NCI-H1694 treated with DMSO at 0.1 percent for 48 hours (cell line): Measurements from ENCODE around the gene TAOK2.
"Not testable (repeated sequence)": the region's sequence is repeated elsewhere in the genome, so short reads cannot be mapped to it uniquely, and the experiment has no call there.

ENCODE experiments used
- DNase-seq: peaks from one replicate; lab custom pipeline; 2025; lab: John Stamatoyannopoulos, UW

Gene TAOK2

DNA sequence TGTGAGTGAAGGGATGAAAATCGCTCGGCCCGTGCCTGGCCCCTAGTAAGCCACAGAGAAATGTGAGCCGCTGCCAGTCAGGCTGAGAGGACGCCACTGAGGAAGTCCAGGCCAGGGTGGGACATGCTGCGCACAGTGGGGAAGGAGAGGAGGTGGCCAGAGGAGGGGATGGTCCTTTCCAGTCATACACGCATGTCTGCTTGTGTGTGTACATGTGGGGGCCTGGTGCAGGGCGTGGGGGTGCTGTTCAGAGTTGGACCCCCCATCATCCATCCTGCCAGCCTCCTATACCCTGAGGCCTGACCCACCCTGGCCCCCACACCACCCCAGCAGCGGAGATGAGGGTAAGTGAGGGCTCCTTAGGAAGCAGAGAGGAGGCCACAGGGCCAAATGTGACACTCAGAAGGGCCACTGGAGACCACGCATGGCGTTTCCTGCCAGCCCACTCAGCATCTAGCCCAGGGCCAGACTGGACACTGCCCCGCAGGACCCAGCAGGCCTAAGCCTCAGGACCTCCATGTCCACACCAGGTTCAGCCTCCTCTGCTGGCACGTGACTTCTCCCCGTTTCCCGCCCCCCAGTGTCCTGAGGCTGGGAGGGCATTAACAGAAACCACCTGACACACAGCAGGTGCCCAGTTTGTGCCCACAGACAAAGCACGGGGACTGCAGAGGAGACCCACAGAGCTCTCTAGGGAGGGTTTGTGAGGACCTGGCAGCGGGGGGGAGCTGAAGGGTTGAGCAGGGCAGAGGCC is 30.2 kb downstream of the TAOK2 start:
- DNase-seq: no peak

DNA sequence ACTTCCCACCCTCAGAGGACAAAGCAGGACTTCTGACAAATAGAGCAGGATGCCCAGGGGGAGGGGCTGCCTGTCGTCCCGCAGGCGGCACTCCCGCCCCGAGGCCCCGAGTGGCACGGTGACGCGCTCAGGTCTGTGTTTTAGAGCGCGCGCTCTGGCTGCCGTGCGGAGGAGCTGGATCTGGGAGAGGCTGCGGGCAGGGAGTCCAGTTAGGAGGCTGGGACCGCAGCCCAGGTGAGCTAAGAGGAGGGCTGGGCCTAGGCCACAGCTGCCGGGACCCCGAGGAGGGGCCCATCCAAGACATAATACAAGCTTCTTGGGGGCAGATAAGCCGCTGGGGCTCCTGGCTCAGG is 30.7 kb downstream of the TAOK2 start:
- no peak for DNase-seq

DNA sequence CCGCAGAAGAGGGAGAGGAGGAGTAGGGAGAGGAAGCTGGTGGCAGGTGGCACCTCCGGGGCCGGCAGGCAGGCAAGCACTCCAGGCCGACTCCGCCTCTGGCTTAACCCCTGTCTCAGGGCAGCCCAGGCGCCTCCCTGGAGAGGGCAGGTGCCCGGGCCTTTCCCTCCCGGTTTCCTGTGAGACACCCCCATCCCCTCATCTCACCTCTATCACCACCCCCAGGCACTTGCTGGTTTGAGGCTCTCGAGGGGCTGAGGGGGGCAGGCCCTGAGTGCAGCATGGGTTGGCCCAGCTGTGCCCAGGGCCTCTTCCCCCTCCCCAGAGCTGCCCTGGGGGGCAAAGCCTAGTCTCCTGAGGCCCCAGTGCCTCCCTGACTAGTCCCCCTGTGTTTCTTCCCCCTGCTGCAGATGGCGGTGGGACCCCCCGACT is 31.2 kb downstream of the TAOK2 start:
- no peak for DNase-seq

DNA sequence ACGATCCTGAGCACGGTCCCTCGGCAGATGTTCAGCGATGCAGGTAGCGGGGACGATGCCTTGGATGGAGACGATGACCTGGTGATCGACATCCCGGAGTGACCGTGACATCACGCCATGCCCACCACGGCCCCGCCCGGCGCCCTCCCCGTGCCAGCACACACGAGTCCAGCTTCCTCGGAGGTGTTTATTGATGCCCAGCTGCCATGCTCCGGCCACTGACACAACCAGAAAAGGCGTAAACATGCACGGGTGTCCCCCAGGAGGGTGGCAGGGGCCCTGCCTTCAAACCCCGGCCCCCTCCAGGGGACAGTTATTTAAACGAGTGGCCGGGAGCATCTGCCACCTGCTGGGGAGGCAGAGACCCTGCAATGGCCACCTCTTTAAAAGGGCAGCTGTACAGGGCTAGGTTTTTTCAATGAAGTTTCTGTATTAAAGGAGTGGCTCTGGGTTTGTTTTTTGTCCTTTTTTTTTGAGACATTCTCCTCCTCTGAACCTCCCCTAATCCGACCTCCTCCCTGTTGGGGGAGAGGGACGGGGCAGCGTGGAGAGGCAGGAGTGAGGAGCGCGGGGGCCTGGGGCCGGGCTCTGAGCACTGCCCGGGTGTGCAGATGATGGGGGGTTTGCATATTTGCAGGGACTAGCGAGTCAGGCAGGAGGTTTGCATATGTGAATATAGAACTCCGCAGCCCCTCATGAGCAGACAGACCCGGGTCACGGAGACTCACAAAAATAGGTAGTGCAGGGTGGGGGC is 31.9 kb downstream of the TAOK2 start:
- DNase-seq: no peak

DNA sequence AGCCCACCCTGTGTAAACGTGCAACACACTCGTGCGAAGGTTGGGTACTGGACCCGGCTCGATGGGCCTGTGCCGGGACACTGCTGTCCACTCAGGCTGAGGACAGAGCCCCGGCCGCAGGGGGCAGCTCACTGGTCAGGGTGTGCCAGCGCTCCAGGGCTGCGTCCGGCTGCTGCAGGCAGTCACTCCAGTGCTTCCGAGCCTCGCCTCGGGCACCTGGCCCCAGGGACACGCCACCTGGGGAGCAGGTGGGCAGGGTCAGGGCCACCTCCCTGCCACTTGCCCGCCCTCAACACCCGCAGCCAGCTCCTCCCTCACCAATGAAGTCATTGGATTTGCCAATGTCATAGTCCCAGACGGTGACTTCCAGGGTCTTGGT is 32.4 kb downstream of the TAOK2 start:
- no peak for DNase-seq

DNA sequence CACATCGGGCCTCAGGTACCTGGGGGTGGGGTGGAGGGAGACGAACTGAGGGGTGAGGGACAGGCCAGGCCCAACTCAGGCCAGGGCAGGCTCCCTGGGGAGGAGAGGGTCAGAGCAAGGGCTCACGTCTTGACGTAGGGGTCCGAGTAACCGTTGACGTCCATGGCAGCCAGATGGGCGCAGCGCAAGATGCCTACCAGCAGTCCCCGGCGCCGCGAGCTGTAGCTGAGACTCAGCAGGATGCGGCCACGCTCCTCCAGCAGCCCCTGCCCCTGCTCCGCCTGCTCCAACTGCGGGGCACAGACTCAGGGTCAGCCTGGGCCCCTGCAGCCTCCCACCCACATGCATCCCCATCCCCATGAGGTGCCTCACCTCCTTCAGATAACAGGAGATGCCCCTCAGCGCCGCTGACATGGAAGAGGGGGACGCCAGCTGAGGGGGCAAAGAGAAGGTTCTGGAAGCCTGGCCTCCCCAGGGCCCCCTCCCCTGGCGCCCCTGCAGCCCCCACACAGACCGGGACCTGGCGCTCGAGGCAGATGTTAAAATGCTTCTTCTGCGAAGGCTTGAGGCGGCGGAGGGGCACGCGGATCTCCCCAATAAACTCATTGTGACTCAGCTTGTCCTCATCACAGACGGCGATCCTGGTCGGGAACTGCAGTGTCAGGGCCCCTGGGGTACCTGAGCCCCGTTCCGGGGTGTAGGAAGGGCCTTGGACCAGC is 33.1 kb downstream of the TAOK2 start:
- no peak for DNase-seq

DNA sequence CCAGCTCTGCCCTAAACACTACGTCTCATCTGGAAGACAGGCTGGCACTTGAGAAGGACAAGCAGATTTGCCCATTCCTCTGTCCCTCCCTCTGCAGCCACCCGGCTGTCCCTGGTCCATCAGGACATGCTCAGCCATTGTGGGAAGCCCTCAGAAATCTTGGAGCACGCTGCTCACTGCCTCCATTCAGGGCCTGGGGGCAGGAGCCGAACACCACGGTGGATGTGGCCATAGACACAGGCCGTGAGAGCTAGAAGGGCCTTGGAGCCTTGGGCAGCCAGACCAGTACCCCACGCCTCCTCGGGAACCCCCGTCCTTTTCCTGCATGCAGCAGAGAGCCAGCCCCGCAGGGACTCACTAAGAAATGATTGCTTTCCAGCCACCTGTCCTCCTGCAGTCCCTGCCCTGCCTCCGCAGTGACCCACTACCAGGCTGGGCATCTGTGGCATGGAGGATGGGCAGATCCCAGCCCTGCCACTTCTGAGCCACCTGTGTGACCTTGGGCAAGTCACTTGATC is 33.8 kb downstream of the TAOK2 start:
- DNase-seq: no peak

DNA sequence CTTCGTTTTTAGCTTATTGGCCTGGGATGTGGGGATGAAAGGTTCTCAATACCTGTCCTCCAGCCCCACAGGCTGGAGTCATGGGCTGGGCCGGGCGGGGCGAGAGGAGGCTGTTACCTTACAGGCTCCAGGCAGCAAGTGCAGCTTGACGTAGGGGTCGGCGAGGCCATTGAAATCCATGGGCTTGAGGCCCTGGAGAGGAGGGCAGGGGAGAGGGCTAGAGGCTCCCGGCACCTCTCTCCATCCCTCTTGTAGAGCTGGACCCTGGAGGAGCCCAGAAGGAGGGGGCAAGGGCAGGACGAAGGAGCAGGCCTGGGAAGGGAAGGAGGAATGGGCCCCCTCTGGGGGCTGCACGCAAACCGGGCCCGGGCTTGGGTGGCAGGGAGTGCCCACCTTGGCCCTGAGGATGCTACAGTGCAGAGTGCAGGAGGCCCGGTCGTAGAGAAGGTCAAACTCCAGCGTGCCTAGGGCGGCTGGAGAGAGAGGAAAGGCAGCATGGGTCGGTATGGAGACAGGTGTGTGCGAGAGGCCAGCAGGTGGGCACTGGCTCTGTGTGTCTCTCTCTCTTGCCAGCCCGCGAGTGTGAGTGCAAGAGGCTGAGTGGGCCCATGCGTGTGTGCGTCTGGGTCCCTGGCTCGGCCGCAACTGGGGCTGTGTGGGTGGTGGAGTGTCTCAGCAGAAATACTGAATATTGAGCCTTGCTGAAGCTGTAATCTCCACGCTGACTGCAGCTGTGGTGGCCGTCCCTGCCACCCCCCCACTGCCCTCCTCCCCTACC is 35.6 kb downstream of the TAOK2 start:
- no peak for DNase-seq

DNA sequence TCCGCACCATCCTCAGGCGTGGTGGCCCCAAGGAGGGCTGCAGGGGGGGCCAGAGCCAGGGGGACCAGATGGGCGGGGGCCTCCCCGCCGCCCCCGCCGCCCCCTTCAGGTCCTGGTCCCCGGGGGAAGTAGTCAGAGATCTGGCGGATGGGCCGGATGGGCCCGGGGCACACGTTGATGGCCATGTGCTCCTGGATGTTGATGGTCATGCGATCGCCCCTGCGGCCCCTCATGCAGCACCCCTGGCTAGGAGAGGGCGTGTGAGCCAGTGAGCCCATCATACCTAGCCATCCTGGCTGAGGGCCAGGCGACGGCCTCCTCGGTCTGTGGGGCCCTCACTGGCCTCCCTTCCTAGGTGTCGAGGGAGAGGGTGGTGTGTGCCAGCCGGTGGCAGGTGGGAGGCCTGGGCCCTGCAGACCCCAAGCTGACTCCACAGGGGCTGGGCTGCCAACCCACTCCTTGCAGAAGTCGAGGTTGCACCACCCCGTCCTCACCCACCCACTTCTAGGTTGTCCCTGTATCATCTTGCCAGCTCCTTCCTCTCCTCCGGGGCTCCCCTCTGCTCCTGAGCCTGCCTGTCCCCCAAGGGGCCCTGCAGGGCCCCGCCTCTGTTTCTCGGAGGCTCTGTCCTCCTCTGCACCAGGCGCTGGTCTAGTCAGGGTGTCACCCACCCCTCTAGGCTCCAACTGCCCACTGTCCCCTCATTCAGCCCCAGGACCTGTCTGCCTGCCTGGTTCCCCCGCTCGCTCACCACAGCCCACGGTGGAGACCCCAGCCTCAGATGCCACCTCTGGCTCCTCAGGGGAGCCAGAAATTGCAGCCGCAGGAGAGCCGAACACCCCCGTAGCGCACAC is 36.5 kb downstream of the TAOK2 start:
- no peak for DNase-seq

DNA sequence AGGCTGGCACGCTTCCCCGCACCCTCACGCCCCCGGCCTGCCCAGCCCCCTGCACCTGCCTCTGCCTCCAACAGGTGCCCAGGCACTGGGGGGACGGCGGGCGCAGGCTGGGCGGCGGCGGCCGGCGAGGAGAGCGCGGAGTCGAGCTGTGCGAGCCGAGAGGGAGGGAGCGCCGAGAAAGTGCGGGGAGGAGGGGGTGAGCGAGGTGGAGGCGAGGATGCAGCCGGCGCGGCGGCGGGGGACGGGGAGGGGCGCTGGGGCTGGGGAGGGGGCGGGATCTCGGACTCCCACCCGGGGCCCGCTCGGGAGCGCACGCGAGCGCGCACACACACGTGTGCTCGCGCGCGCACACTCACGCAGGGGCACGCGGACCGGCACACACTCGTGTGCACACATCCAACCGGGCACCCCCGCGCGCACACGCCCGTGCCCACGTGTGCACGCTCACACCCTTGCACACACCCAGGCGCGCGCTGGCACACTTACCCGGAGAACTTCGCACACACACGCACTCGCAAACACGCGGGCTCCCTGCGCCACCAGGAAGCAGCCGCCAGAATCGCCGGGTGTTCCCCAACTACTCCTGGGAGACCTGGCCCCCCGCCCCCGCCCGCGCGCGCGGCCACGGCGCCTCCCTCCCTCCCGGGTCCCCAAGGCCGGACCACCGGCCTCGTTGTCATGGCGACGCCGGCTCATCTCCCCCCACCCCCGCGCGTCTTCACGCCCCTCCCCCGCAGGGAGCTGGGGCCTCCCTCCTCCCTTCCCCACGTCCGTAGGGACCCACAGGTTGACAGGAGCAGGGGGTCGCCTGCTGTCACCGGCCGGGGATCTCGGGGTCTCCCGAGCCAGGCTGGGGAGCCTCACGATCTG is 37.4 kb downstream of the TAOK2 start, which contains the start of gene DOC2A:
DOC2A (minus strand) TSS at position 184 of the 870 bp plus-strand sequence. CDS start 805 bp downstream, outside the sequence.
- DNase-seq: no peak

DNA sequence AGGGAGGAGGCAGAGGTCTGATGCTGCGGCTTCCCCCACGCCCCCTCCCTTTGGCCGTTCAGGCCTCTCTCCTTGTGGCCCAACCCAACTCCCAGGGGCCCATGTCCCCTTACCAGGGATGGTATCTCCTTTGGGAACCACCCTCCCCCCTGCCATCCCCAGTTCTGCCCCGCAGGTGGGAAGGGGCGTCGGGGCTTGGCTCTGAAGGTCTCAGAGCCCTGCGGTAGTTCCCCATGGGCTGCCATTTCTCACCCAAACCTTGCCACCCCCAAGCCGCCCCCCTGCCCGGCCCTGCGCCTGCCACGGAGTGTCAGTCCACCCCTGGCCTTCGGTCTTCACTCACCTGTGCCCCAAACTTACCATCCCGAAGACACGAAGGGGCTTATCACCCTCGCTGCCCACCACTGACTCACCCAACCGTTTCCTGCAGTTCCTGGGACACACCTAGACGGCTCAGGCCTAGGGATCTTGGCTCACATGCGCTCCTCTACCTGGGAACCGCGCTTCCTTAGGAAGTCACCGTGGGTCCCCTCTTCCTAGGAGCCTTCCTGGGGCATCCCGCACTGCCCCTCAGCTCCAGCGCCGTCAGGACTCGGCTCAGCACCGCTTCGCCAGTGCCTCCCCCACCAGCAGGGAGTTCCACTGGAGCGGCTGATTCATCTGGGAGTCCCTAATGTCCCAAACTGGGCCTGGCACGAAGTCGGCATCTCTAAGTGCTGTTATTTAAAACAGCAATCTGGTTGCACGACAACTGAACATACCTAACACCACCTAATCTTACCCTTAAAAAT is 38.2 kb downstream of the TAOK2 start:
- no peak for DNase-seq

DNA sequence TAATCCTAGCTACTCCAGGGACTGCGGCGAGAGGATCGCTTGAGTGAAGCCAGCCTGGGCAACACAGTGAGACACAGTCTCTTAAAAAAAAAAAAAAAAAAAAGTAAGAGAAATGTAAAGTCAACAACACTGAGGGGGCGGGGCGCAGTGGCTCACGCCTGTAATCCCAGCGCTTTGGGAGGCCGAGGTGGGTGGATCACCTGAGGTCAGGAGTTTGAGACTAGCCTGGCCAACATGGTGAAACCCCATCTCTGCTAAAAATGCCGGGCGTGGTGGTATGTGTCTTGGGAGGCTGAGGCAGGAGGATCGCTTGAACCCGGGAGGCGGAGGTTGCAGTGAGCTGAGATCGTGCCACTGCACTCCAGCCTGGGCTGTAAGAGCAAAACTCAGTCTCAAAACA is 38.9 kb downstream of the TAOK2 start:
- DNase-seq: not testable (repeated sequence)

DNA sequence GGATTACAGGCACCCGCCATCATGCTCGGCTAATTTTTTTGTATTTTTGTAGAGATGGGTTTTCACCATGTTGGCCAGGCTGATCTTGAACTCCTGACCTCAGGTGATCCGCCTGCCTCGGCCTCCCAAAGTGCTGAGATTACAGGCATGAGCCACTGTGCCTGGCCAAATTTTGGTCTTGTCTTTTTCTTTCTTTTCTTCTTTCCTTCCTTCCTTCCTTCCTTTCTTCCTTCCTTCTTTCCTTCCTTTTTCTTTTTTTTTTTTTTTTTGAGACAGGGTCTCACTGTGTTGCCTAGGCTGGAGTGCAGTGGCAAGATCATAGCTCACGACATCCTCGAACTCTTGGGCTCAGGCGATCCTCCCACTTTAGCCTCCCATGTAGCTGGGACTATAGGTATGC is 41.8 kb downstream of the TAOK2 start:
- not testable (repeated sequence) for DNase-seq

DNA sequence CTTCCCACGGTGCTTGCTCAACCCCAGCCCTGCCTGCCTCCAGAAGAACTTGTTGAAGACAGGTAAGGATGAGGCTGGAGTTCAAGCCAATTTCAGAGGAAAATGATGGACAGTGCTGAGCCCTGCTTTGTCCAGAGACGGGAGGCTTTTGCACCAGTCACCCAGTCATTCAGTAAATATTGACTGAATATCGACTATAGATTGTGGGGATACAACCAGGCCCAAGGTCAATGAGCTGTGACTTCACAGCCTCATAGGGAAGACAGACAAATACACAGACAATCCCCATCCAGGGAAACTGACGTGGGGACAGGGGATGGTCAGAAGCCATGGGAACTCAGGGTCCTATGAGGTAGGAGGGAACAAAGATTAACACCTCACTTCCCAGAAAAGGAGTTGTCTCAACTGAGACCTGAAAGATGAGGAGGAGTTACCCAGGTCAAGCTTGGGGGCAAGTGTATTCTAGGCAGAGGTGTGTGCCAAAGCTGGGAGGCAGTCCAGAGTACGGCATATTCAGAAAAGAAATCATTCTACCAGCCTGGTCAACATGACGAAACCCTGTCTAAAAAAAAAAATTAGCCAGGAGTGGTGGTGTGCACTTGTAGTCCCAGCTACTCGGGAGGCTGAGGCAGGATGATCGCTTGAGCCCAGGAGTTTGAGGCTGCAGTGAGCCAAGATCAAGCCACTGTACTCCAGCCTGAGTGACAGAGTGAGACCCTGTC is 43.0 kb downstream of the TAOK2 start:
- no peak for DNase-seq

DNA sequence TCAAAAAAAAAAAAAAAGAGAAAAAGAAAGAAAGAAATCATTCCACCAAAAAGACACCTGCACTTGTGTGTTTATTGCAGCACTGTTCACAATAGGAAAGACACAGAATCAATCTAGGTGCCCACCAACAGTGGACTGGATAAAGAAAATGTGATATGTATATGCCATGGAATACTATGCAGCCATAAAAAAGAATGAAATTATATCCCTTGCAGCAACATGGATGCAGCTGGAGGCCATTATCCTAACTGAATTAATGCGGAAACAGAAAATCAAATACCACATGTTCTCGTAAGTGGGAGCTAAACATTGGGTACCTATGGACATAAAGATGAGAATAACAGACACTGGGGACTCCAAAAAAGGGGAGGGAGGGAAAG is 43.6 kb downstream of the TAOK2 start:
- DNase-seq: no peak

DNA sequence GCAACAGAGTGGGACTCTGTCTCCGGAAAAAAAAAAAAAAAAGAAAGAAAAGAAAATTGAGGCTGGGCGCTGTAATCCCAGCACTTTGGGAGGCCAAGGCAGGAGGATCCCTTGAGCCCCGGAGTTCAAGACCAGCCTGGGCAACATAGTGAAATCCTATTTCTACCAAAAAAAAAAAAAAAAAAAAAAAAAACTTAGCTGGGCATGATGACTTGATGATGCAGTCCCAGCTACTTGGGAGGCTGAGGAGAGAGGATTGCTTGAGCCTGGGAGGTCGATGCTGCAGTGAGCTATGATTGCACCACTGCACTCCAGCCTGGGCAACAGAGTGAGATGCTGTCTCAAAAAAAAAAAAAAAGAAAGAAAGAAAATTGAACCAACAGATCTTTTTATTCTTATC is 44.3 kb downstream of the TAOK2 start:
- not testable (repeated sequence) for DNase-seq

DNA sequence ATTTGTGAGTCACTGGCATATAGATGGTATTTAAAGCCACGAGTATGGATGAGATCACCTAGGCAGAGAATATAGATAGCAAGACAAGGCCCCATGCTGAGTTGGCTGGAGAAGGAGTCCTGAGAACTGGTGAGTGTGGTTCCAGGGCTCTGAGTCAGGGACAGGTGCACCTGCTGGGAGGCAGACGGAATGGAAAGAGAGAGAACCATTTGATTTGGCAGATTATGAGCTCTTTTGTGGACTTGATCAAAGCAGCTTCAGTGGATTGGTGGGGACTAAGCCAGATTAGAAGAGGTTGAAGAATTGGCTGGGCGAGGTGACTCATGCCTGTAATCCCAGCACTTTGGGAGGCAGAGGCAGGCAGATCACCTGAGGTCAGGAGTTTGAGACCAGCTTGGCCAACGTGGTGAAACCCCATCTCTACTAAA is 45.1 kb downstream of the TAOK2 start:
- DNase-seq: no peak

DNA sequence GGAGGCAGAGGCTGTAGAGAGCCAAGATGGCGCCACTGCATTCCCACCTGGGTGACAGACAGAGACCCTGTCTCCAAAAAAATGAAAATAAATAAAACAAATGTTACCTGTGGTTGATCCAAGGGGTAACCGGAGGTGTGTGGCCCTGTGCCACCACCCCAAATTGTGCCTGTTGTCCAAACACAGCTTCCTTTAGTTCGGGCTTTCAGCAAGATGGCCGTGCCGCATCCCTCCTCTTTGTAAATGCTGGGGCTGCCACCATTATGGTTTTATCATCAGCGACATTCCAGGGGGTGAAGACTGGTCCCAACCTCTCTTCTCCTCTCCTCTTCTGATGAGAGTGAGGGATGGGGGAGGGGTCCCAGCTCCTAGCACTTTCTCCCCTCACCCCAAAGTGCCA is 49.2 kb downstream of the TAOK2 start, which contains the start of gene C16orf92:
C16orf92 (plus strand) TSS at position 312 of the 400 bp plus-strand sequence. CDS start 143 bp downstream, outside the sequence.
- DNase-seq: no peak
